Activated CD4-positive, alpha-beta T cell treated with anti-CD3 and anti-CD28 coated beads, Interleukin-10, Interleukin-2, amounts not matched to agents 100 ng/mL and 50 ng/mL, durations not matched to agents 16 hours and 8 hours (primary cell): ENCODE data around the gene ARFGEF3.
A peak's percentile ranks its signal among the peaks of the same experiment; 100 is the strongest.
"Not testable (repeated sequence)": the region's sequence is repeated elsewhere in the genome, so short reads cannot be mapped to it uniquely, and the experiment has no call there.

Experiments used
- DNase-seq: peaks from one replicate; pipeline ENCODE4 v3.0.0-alpha.2; 2020

The ARFGEF3 gene

GRCh38 chr6:138161338-138162110 is at the start of gene ARFGEF3:
TSS of gene ARFGEF3 (plus strand) at chr6:138161939. CDS start at chr6:138162087, 148 bp downstream.
- DNase-seq, result peak; percentile 62

- no peak for DNase-seq
These were observed 48.0 kb upstream of the ARFGEF3 start for GRCh38 chr6:138113588-138114210.

GRCh38 chr6:138115201-138115600 is 46.5 kb upstream of the ARFGEF3 start:
- DNase-seq, result no peak

- peak; percentile 70 for DNase-seq
These were observed 45.7 kb upstream of the ARFGEF3 start for GRCh38 chr6:138115877-138116660.

GRCh38 chr6:138116661-138116999 is 45.1 kb upstream of the ARFGEF3 start:
- no peak for DNase-seq

- no peak for DNase-seq
These were observed 44.3 kb upstream of the ARFGEF3 start for GRCh38 chr6:138117376-138117914.

- not testable (repeated sequence) for DNase-seq
These were observed 42.5 kb upstream of the ARFGEF3 start for GRCh38 chr6:138119229-138119628.

GRCh38 chr6:138119976-138120375 is 41.8 kb upstream of the ARFGEF3 start:
- no peak for DNase-seq

- DNase-seq, result no peak
These were observed 37.6 kb upstream of the ARFGEF3 start for GRCh38 chr6:138124096-138124495.

GRCh38 chr6:138128096-138128495 is 33.6 kb upstream of the ARFGEF3 start:
- no peak for DNase-seq

GRCh38 chr6:138129190-138129589 is 32.5 kb upstream of the ARFGEF3 start:
- DNase-seq, result no peak

- no peak for DNase-seq
These were observed 18.9 kb upstream of the ARFGEF3 start for GRCh38 chr6:138142806-138143205.

GRCh38 chr6:138145402-138145801 is 16.3 kb upstream of the ARFGEF3 start:
- no peak for DNase-seq

GRCh38 chr6:138146544-138146943 is 15.2 kb upstream of the ARFGEF3 start:
- no peak for DNase-seq

- DNase-seq, result no peak
These were observed 6.3 kb upstream of the ARFGEF3 start for GRCh38 chr6:138155443-138155842.

GRCh38 chr6:138157986-138158638 is 3.6 kb upstream of the ARFGEF3 start:
- DNase-seq, result no peak

- no peak for DNase-seq
These were observed 2.5 kb upstream of the ARFGEF3 start for GRCh38 chr6:138159246-138159645.

- no peak for DNase-seq
These were observed 1.2 kb upstream of the ARFGEF3 start for GRCh38 chr6:138160329-138161087.

- DNase-seq, result no peak
These were observed 726 bp upstream of the ARFGEF3 start for GRCh38 chr6:138161088-138161337.

GRCh38 chr6:138162111-138162954 is 594 bp downstream of the ARFGEF3 start:
- DNase-seq, result no peak

GRCh38 chr6:138162955-138163575 is 1.3 kb downstream of the ARFGEF3 start:
- DNase-seq, result no peak
